GM21529 (cell line): Measurements from ENCODE around the gene C13orf42.

Experiments
- ATAC-seq: cut with Tn5 transposase; IDR thresholded peaks from one replicate; pipeline ENCODE4 v1.9.1; 2021; ENCODE audit not compliant: unreplicated experiment

C13orf42 gene

GRCh38 chr13:51067210-51067701 lies 43.8 kb downstream of the C13orf42 start:
- ATAC-seq = no peak

- no peak for ATAC-seq
These were observed 44.8 kb downstream of the C13orf42 start for GRCh38 chr13:51066091-51066831.

DNA sequence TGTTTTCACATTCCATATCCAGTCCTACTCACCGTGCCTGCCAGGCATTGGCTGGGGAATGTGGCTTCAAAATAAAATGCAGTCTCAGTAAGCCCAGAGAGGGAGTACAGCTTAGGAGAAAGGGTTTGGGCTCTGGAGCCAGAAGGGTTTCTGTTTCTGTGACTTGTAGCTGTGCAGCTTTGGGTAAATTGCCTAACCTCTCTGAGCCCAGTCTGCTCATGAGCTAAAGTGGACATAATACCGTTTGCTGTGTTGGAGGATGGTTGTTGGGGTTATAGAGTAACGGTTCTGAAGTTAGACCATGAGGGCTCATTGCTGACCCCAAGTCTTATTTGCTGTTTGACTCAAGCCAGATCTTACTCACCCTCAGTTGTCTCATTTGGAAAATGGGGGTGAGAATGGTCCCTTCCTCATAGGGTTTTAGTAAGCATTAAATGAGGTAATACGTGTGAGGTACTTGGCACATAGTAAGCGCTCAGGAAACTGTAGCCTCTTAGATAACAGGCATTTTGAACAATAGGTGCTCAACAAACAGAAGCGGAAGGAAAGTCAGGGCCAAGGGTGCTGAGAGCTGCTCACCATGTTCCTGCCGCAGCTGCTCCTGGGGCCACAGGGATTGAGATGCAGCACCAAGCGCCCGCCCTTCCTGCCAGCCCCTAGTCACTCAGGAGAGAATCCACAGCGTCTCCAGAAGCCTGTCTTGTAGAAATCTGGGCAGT lies 45.5 kb downstream of the C13orf42 start:
- ATAC-seq = no peak

DNA sequence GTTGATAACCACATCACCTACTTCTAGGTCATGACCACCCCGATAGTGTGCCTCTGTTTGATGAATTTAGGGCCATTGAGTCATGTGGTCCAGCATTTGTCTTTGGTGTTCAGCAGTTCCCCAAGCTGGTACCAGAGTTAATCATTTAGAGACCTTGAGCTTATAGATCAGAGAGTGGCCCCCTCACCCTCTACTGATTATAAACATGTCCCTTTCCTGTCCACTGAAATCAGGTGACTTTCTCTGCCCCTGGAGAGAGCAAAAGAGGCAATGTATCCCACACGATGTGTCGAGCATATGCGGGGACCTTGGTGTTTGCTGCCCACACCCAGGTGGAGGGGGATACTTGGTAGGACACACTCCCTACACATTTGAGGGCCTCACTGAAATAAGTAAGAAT lies 46.3 kb downstream of the C13orf42 start:
- ATAC-seq = no peak

DNA sequence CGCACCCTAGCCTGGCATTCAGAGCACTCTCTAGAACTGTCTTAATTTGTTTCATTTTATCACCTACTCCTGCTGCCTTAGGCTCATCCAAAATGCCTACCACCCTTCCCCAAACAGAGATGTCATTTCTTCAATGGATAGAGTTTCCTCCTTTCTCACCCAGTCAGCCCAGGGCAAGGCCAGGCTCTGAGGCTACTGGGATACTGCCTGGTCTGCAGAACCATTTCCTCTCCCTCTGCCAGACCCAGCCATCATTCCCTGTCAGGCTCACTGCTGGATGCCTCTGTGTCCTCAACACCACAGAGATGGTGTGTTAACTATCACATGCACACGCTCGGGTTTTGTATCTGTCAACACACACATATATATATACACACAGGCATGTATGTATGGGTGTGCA lies 47.2 kb downstream of the C13orf42 start:
- no peak for ATAC-seq

DNA sequence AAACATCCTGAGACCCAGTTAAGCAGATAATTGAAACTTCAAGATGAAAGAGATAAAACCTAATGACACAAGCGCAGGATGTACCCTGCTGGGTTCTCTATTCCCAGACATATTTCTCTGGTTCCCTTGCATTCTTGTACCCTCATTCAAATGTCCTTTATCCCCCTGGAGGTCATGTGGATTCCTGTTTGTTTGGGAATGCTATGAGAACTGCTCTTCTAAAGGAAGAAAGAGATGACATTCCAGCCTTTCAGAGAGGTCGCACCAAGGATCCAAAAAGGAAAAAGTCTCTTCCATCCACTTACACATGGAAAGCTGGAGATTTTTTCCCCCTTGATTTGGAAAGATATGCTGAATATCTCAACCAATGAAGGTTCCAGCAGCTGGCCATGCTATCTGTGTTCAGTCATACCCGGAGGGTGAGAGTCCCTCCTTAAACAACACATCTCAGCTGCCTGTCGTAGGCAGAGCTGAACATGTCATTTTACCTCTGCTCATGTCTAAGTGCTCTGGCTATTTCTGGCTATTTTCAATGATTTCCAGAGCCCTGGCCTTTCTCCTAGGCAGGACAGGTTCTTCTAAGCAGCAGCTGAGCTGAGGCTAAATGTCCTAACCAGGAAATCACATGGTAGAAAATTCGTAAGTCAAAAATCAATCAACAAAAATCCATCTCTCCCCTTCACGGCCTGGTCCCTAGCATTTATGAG lies 52.5 kb downstream of the C13orf42 start:
- ATAC-seq = no peak

DNA sequence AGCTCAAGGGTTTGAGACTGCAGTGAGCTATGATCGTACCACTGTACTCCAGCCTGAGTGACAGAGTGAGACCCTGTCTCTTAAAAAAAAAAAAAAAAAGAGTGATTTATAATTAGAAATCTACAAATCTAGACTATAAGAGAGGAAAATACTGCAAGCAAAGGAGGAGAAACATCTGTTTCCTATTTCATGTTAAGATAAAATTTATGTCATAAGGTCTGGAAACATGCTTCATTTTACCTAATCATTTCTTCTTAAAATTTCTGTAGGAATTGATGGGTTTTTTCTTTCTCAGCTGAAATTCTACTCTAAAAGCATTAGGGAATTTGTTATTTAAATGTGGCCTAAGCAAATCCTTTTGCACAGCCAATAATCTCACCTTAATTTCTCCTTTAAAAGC lies 53.2 kb downstream of the C13orf42 start:
- ATAC-seq = no peak

DNA sequence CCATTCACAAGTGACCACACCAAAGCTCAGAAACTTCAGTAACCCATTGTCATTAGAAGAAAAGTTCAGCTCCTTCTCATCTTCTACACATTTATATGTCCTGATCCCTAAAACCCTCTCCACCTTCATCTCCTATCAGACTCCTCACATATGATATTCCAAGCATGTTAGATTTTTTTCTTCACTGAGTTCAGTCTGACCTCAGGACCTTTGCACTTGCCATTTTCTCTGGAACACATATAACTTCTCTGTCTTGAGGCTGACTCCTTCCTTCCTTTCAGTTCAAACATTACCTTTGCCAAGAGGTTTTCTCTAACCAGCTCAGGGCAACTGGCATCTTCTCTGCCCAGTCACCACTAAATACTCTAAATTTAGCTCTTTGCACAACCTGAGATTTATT lies 54.1 kb downstream of the C13orf42 start:
- no peak for ATAC-seq

DNA sequence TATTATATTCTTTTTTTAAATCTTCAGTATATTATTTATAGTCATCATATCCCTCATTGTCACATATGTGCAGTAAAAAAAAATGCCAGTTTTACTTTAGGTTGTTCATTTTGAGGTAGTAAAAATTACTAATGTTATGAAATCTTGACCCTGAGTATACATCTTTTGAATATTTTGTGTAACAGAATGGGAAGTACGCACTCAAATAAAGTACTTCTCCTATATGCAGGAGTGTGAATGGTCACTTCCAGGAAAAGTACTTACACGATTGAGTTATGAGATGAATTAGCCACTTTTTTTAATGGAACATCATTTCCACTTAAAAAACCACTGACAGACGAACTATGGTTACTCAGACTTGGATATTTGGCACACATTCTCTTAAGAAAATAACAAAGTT lies 58.5 kb downstream of the C13orf42 start:
- ATAC-seq = no peak

GRCh38 chr13:51050021-51050830 lies 60.8 kb downstream of the C13orf42 start:
- ATAC-seq = no peak

GRCh38 chr13:51048616-51049015 lies 62.5 kb downstream of the C13orf42 start:
- ATAC-seq = no peak

GRCh38 chr13:51048166-51048461 lies 63.0 kb downstream of the C13orf42 start:
- no peak for ATAC-seq

- ATAC-seq = no peak
These were observed 63.5 kb downstream of the C13orf42 start for GRCh38 chr13:51047434-51048165.

DNA sequence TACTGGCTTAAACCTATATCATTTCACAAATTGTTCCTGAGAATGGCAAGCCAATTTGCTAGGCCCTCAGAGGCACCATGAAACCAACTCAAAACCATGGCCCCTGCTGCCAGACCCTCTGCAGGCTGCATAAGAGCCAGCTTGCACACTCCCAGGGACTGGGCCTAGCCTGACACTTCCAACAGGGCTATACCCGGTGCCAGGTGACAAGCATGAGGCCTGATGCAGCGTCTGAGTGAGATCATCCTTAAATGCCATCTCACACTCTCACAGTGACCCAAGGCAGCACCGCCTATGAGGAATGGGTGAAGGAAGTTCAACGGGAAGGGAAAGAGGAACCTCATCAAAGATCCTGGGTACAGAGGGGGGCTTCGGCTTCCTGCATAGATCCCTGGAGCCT lies 65.6 kb downstream of the C13orf42 start:
- ATAC-seq = no peak

- no peak for ATAC-seq
These were observed 66.9 kb downstream of the C13orf42 start for GRCh38 chr13:51044023-51044665.

GRCh38 chr13:51043310-51043709 lies 67.8 kb downstream of the C13orf42 start:
- ATAC-seq = no peak

- ATAC-seq = no peak
These were observed 69.4 kb downstream of the C13orf42 start for GRCh38 chr13:51041710-51042109.

GRCh38 chr13:51041126-51041525 lies 69.9 kb downstream of the C13orf42 start:
- ATAC-seq = no peak

- no peak for ATAC-seq
These were observed 70.6 kb downstream of the C13orf42 start for GRCh38 chr13:51040431-51040830.

DNA sequence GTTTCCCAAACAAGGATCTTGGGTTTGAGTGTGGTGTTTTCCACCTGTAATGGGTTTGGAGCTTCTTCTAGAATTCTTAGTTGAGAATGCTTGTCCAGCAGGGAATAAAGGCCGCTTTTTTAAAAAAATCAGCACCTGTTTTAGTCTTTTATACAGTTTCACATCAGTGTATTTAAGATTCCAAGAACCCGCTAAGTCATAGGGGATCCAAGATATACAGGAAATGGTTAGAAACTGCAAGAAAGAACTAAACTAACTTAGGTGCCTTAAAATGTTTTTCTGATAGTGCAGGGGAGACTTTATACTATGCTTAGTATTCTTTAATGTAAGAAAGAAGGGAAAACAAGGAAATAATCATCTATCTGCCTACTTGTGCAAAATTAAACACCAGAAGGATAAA lies 74.7 kb downstream of the C13orf42 start:
- ATAC-seq = no peak
